Superior temporal gyrus (tissue), 1 donor: ENCODE data around the gene TNFSF13.
"Not testable (repeated sequence)": the region's sequence is repeated elsewhere in the genome, so short reads cannot be mapped to it uniquely, and the experiment has no call there.

Source experiments
- DNase-seq: peaks from one replicate; pipeline ENCODE4 v3.0.0-alpha.2; 2016; ENCODE audit errors: extremely low spot score

The TNFSF13 gene

GRCh38 chr17:7589891-7590691 is 31.5 kb downstream of the TNFSF13 start, which contains the start of gene SOX15:
Gene SOX15 (minus strand): TSS chr17:7590094. CDS start chr17:7589676, 418 bp downstream.
- no peak for DNase-seq

GRCh38 chr17:7590743-7591142 is 32.2 kb downstream of the TNFSF13 start:
- no peak for DNase-seq

- no peak for DNase-seq
Observed at GRCh38 chr17:7591596-7591995, 33.0 kb downstream of the TNFSF13 start.

GRCh38 chr17:7592422-7593021 is 34.0 kb downstream of the TNFSF13 start:
- DNase-seq = no peak

- no peak for DNase-seq
Observed at GRCh38 chr17:7593296-7593695, 34.7 kb downstream of the TNFSF13 start.

- DNase-seq = not testable (repeated sequence)
Observed at GRCh38 chr17:7597561-7597960, 39.0 kb downstream of the TNFSF13 start.

GRCh38 chr17:7606280-7606679 is 47.7 kb downstream of the TNFSF13 start:
- DNase-seq = no peak

- no peak for DNase-seq
Observed at GRCh38 chr17:7610641-7611040, 52.1 kb downstream of the TNFSF13 start.
